ENCODE measurements around the gene THAP7. TPM values are rescaled to one million over a fixed set of nuclear protein-coding genes. Genes with fewer than 3 reads are reported as not detected.

The THAP7 gene
- total and polyA plus RNA-seq, 2 of the 13 experiments (the other 11 are each of a cell fraction or from before 2014, with no cell fraction given), result 13.0 to 25.5 TPM

DNA sequence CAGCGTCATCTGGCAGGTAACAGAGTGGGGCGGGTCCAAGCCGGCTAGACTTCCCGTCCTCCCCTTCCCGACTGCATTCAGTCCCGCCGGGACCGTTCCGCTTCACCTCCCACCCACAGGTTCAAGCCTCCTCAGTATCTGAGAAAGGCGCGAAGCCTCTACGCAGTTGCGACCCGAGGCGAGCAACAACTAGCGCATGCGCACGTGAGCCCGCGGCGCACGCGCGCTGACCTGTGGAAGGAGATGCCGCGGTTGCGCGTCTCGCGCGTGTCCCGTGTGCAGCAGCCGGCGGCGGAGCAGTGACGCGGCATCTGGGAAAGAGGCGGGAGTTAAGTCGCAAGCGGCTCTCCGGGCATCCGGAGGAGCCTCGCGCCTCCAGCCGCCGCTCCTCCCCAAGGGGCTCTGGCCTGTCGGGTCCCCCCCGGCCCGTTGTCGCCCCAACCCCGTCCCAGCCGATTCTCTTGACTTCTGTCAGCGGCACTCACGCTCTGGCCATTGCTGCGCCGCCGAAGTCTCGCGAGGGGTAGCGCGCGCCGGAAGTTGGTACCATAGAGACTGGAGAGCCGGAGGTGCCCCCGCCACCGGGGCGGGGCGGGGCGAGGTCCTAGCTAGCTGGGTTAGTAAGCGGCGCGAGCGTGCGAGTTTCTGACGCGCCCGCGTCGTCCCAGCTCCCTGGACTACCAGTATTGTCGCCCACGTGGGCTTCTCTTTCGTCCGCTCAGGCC, at the start of gene THAP7 (continued):
- TF ChIP-seq THAP11 (CRISPR knock-in tag; IDR thresholded peaks at IDR 0.05) (peak; percentile 91), PPARG (CRISPR knock-in tag; conservative IDR thresholded peaks at IDR 0.05) (peak; percentile 25; the same call in 1 of the 2 replicates), NFIC (IDR thresholded peaks at IDR 0.05; ENCODE audit: low read length) (no peak), RFXANK (CRISPR knock-in tag; IDR thresholded peaks at IDR 0.05) (no peak), U2AF2 (IDR thresholded peaks at IDR 0.05; ENCODE audit: low read depth, low read length) (no peak), ZNF562 (CRISPR knock-in tag; IDR thresholded peaks at IDR 0.05; ENCODE audit: borderline replicate concordance) (peak; percentile 72; the same call in 1 of the 2 replicates), ZMYM3 (CRISPR knock-in tag; IDR thresholded peaks at IDR 0.05) (no peak), HNRNPLL (IDR thresholded peaks at IDR 0.05; ENCODE audit: low read depth, low read length, poor library complexity, severe bottlenecking) (peak; percentile 75)
- TF ChIP-seq, protein P1, sequence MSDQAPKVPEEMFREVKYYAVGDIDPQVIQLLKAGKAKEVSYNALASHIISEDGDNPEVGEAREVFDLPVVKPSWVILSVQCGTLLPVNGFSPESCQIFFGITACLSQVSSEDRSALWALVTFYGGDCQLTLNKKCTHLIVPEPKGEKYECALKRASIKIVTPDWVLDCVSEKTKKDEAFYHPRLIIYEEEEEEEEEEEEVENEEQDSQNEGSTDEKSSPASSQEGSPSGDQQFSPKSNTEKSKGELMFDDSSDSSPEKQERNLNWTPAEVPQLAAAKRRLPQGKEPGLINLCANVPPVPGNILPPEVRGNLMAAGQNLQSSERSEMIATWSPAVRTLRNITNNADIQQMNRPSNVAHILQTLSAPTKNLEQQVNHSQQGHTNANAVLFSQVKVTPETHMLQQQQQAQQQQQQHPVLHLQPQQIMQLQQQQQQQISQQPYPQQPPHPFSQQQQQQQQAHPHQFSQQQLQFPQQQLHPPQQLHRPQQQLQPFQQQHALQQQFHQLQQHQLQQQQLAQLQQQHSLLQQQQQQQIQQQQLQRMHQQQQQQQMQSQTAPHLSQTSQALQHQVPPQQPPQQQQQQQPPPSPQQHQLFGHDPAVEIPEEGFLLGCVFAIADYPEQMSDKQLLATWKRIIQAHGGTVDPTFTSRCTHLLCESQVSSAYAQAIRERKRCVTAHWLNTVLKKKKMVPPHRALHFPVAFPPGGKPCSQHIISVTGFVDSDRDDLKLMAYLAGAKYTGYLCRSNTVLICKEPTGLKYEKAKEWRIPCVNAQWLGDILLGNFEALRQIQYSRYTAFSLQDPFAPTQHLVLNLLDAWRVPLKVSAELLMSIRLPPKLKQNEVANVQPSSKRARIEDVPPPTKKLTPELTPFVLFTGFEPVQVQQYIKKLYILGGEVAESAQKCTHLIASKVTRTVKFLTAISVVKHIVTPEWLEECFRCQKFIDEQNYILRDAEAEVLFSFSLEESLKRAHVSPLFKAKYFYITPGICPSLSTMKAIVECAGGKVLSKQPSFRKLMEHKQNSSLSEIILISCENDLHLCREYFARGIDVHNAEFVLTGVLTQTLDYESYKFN (CRISPR knock-in tag; conservative IDR thresholded peaks at IDR 0.05), result peak; percentile 36; the same call in 1 of the 2 replicates
- TF ChIP-seq, protein P2, sequence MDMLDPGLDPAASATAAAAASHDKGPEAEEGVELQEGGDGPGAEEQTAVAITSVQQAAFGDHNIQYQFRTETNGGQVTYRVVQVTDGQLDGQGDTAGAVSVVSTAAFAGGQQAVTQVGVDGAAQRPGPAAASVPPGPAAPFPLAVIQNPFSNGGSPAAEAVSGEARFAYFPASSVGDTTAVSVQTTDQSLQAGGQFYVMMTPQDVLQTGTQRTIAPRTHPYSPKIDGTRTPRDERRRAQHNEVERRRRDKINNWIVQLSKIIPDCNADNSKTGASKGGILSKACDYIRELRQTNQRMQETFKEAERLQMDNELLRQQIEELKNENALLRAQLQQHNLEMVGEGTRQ (IDR thresholded peaks at IDR 0.05; ENCODE audit: low read depth, low read length), result peak; percentile 47; the same call in 1 of the 2 replicates
- TF ChIP-seq, protein P2 (CRISPR knock-in tag; IDR thresholded peaks at IDR 0.05; ENCODE audit: borderline replicate concordance), result peak; percentile 49
- TF ChIP-seq, protein P3, sequence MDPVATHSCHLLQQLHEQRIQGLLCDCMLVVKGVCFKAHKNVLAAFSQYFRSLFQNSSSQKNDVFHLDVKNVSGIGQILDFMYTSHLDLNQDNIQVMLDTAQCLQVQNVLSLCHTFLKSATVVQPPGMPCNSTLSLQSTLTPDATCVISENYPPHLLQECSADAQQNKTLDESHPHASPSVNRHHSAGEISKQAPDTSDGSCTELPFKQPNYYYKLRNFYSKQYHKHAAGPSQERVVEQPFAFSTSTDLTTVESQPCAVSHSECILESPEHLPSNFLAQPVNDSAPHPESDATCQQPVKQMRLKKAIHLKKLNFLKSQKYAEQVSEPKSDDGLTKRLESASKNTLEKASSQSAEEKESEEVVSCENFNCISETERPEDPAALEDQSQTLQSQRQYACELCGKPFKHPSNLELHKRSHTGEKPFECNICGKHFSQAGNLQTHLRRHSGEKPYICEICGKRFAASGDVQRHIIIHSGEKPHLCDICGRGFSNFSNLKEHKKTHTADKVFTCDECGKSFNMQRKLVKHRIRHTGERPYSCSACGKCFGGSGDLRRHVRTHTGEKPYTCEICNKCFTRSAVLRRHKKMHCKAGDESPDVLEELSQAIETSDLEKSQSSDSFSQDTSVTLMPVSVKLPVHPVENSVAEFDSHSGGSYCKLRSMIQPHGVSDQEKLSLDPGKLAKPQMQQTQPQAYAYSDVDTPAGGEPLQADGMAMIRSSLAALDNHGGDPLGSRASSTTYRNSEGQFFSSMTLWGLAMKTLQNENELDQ (CRISPR knock-in tag; IDR thresholded peaks at IDR 0.05; ENCODE audit: borderline replicate concordance), result no peak; the same call in 1 of the 2 replicates
- TF ChIP-seq, protein P4, sequence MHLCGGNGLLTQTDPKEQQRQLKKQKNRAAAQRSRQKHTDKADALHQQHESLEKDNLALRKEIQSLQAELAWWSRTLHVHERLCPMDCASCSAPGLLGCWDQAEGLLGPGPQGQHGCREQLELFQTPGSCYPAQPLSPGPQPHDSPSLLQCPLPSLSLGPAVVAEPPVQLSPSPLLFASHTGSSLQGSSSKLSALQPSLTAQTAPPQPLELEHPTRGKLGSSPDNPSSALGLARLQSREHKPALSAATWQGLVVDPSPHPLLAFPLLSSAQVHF (CRISPR knock-in tag; IDR thresholded peaks at IDR 0.05), result peak; percentile 71
- TF ChIP-seq, protein P5, sequence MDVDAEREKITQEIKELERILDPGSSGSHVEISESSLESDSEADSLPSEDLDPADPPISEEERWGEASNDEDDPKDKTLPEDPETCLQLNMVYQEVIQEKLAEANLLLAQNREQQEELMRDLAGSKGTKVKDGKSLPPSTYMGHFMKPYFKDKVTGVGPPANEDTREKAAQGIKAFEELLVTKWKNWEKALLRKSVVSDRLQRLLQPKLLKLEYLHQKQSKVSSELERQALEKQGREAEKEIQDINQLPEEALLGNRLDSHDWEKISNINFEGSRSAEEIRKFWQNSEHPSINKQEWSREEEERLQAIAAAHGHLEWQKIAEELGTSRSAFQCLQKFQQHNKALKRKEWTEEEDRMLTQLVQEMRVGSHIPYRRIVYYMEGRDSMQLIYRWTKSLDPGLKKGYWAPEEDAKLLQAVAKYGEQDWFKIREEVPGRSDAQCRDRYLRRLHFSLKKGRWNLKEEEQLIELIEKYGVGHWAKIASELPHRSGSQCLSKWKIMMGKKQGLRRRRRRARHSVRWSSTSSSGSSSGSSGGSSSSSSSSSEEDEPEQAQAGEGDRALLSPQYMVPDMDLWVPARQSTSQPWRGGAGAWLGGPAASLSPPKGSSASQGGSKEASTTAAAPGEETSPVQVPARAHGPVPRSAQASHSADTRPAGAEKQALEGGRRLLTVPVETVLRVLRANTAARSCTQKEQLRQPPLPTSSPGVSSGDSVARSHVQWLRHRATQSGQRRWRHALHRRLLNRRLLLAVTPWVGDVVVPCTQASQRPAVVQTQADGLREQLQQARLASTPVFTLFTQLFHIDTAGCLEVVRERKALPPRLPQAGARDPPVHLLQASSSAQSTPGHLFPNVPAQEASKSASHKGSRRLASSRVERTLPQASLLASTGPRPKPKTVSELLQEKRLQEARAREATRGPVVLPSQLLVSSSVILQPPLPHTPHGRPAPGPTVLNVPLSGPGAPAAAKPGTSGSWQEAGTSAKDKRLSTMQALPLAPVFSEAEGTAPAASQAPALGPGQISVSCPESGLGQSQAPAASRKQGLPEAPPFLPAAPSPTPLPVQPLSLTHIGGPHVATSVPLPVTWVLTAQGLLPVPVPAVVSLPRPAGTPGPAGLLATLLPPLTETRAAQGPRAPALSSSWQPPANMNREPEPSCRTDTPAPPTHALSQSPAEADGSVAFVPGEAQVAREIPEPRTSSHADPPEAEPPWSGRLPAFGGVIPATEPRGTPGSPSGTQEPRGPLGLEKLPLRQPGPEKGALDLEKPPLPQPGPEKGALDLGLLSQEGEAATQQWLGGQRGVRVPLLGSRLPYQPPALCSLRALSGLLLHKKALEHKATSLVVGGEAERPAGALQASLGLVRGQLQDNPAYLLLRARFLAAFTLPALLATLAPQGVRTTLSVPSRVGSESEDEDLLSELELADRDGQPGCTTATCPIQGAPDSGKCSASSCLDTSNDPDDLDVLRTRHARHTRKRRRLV (CRISPR knock-in tag; IDR thresholded peaks at IDR 0.05), result peak; percentile 93
